ENCODE data around the gene ARL16.

GRCh38 chr17:81635431-81635830, 48.2 kb downstream of the ARL16 start:
- TF ChIP-seq POLR2AphosphoS5 (IDR thresholded peaks at IDR 0.05; ENCODE audit: insufficient read depth, low read depth, low read length) (no peak), POLR2A (IDR thresholded peaks at IDR 0.05; ENCODE audit: low read depth, low read length) (no peak)
- TF ChIP-seq, protein P1, sequence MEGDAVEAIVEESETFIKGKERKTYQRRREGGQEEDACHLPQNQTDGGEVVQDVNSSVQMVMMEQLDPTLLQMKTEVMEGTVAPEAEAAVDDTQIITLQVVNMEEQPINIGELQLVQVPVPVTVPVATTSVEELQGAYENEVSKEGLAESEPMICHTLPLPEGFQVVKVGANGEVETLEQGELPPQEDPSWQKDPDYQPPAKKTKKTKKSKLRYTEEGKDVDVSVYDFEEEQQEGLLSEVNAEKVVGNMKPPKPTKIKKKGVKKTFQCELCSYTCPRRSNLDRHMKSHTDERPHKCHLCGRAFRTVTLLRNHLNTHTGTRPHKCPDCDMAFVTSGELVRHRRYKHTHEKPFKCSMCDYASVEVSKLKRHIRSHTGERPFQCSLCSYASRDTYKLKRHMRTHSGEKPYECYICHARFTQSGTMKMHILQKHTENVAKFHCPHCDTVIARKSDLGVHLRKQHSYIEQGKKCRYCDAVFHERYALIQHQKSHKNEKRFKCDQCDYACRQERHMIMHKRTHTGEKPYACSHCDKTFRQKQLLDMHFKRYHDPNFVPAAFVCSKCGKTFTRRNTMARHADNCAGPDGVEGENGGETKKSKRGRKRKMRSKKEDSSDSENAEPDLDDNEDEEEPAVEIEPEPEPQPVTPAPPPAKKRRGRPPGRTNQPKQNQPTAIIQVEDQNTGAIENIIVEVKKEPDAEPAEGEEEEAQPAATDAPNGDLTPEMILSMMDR (IDR thresholded peaks at IDR 0.05; ENCODE audit: extremely low read depth in 1 of 2, insufficient read depth in 1 of 2, low read depth in 1 of 2, low read length in 2 of 2): no peak

Data from endothelial cell of umbilical vein (primary cell).